HG02870 (cell line): ENCODE measurements around the gene CHPF2.

ENCODE experiments used
- ATAC-seq: cut with Tn5 transposase; IDR thresholded peaks from one replicate; pipeline ENCODE4 v1.9.1; 2021; ENCODE audit warnings: mild to moderate bottlenecking, moderate library complexity; ENCODE audit not compliant: unreplicated experiment

Gene CHPF2

DNA sequence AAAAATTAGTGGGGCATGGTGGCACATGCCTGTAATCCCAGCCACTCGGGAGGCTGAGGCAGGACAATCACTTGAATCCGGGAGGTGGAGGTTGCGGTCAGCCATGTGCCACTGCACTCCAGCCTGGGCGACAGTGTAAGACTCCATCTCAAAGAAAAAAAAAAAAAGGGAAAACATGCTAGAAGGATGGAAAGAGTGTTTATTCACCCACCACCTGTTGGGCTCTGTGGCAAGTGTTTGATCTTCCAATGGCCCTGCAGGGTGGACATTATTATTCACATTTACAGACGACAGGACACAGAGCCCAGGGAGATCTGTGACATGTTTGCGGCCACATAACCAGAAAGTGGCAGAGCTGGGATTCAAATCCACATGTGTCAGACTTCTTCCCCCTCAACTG is 49.4 kb downstream of the CHPF2 start:
- no peak for ATAC-seq

DNA sequence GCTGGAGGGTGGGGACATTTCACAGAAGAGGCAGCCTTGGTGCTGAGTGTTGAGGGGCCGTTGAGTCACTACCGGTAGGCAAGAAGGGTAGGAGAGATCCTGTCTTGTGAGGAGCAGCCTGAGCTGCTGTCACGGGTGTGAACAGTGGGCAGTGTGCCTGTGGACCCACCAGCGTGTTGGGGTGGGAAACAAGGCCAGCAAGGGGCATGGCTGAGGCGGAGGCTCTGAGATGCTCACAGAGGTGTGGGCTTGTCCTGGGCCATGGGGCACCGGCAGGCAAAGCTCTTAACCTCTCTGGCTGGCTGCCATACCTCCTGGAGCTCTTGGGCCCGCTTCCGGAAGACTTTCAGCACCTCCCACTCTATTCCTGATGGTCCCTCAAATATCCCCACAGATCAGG is 49.8 kb downstream of the CHPF2 start:
- no peak for ATAC-seq

DNA sequence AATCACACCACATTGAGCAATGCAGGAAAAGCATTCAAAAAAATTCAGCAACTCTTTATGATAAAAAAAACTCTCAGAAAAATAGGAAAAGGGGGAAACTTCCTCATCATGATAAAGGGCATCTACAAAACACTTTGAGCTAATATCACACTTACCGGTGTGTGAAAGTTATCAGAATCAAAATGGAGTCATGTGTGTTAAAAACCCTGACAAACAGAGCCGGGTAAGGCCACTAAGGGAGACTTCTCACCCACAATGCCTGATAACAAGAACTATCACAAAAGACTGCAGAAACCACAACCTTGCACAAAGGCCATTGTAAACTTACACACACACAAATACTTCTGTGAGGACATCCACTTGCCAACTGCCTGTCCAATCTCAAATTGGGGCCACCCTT is 51.0 kb downstream of the CHPF2 start:
- ATAC-seq: no peak

DNA sequence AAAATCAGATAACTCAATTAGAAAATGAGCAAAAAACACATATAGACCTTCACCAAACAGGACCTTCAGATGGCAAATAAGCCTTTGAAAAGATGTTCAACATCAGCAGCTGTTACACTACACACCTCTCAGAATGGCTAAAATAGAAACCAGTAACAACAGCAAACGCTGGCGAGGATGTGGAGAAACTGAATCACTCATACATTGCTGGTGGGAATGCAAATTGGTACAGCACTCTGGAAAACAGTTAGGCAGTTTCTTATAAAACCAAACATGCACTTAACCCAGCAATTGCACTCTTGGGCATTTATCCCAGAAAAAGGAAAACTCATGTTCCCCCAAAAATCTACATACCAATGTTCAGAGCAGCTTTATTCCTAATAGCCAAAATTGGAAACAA is 53.9 kb downstream of the CHPF2 start:
- ATAC-seq: no peak
